Panc1 (cell line): ENCODE data around the gene FOXK2. TPM values are rescaled to one million over a fixed set of nuclear protein-coding genes. Genes with fewer than 3 reads are reported as not detected.

ENCODE experiments used
- ATAC-seq: fragments of 200-7000 bp; cut with Tn5 transposase; 2 replicates; pipeline ENCODE4 v1.9.1; 2020; ENCODE audit warnings: mild to moderate bottlenecking, moderate library complexity
- BruUV-seq: library from RNA; stranded (reverse); fragments of 400-500 nt; replicated peaks from 2 replicates; lab custom pipeline; 2021; lab: Mats Ljungman, UMichigan
- CTCF ChIA-PET: fragments of 300-600 bp; sonication (Branson Sonifier 250); formaldehyde crosslinking; loops from one replicate; lab custom pipeline; 2022; ENCODE audit warnings: antibody characterized with exemption; lab: Charles Lee
- POLR2A ChIA-PET: fragments of 300-600 bp; sonication (Branson Sonifier 250); formaldehyde crosslinking; loops from one replicate; lab custom pipeline; 2022; ENCODE audit warnings: antibody characterized with exemption; lab: Charles Lee
- DNase-seq: peaks from one replicate; pipeline ENCODE4 v3.0.0-alpha.2; 2010; ENCODE audit warnings: low read depth, low spot score
- H3K27ac ChIP-seq: 2 replicates; pipeline ENCODE4 v1.5.1; 2011; ENCODE audit warnings: mild to moderate bottlenecking, low read length, inconsistent platforms
- H3K27me3 ChIP-seq: fragments of 200-500 bp; sonication (Bioruptor generic); 2 replicates; pipeline ENCODE4 v1.6.0; 2014; ENCODE audit warnings: low read length, inconsistent platforms; ENCODE audit not compliant: control insufficient read depth, insufficient read depth
- H3K36me3 ChIP-seq: fragments of 200-500 bp; sonication (Bioruptor generic); 2 replicates; pipeline ENCODE4 v1.5.1; 2014; ENCODE audit warnings: inconsistent platforms, mild to moderate bottlenecking, low read length, moderate library complexity; ENCODE audit not compliant: control insufficient read depth, insufficient read depth
- H3K4me1 ChIP-seq: 2 replicates; pipeline ENCODE4 v1.5.1; 2011; ENCODE audit warnings: inconsistent platforms, mild to moderate bottlenecking, low read length, moderate library complexity; ENCODE audit not compliant: control insufficient read depth, insufficient read depth
- H3K4me3 ChIP-seq, 2 experiments: 2 replicates each; pipeline ENCODE4 v1.5.1; 2011 to 2012; ENCODE audit warnings: low read depth in 2 of 2, low read length in 2 of 2, mild to moderate bottlenecking in 2 of 2, inconsistent platforms in 1 of 2, moderate library complexity in 1 of 2
- H3K9me3 ChIP-seq: fragments of 200-500 bp; sonication (Bioruptor generic); 2 replicates; pipeline ENCODE4 v1.5.1; 2014; ENCODE audit warnings: low read depth, mild to moderate bottlenecking, inconsistent platforms, low read length, moderate library complexity; ENCODE audit not compliant: control insufficient read depth, insufficient read depth
- POLR2AphosphoS5 ChIP-seq: IDR thresholded peaks from 2 replicates; pipeline ENCODE4 v1.6.1; 2012; ENCODE audit warnings: mild to moderate bottlenecking, low read depth, low read length, moderate library complexity
- SIN3A ChIP-seq: IDR thresholded peaks from 2 replicates; pipeline ENCODE4 v1.6.1; 2012; ENCODE audit warnings: low read depth, mild to moderate bottlenecking, low read length, moderate library complexity, borderline replicate concordance; ENCODE audit not compliant: insufficient read depth
- TCF7L2 ChIP-seq: IDR thresholded peaks from 2 replicates; pipeline ENCODE4 v1.6.1; 2011; ENCODE audit warnings: mild to moderate bottlenecking, low read depth, low read length, inconsistent platforms
- in situ Hi-C: cut with HindIII; loops from 2 replicates; pipeline ENCODE4 v1.10.0; 2016; ENCODE audit warnings: low sequenced_read_pairs, low pct_unique_long_range_greater_than_20kb
- intact Hi-C: fragments of 100-400 bp; cut with micrococcal nuclease; formaldehyde crosslinking; loops from one replicate; pipeline ENCODE4 v1.10.0; 2022; ENCODE audit not compliant: unreplicated experiment
- total RNA-seq: library from RNA; stranded (reverse); gene quantifications from one replicate; pipeline ENCODE4 v1.2.1, GENCODE V29; 2021; ENCODE audit not compliant: unreplicated experiment
- TF ChIP-seq, protein P1 (sequence below), 2 experiments: IDR thresholded peaks; 2 replicates each; pipeline ENCODE4 v1.6.1; 2011 to 2012; ENCODE audit warnings: low read depth in 2 of 2, control low read depth in 1 of 2, low read length in 1 of 2, mild to moderate bottlenecking in 1 of 2, moderate library complexity in 1 of 2; ENCODE audit not compliant: insufficient read depth in 1 of 2
- TF ChIP-seq, protein P2 (sequence below): fragments of 450-650 bp; IDR thresholded peaks from 2 replicates; pipeline ENCODE4 v1.5.1; 2017; ENCODE audit warnings: mild to moderate bottlenecking

Gene FOXK2
- total RNA-seq, 1 experiment from 2014 or later, result 143 TPM

GRCh38 chr17:82596296-82596695 is 76.8 kb downstream of the FOXK2 start:
- Histone ChIP-seq H3K27ac (no peak overlapping the region), H3K4me1 (peaks cover 16% of the 10 kb centered on the region), H3K27me3 (no peaks in the 10 kb centered on the region), H3K9me3 (no peaks in the 10 kb centered on the region), H3K36me3 (peaks cover 4% of the 10 kb centered on the region; the same call in 1 of the 2 replicates), H3K4me3 (no peak overlapping the region)
- intact Hi-C loops, result no loop called here
- ChIA-PET CTCF (no interaction called here), POLR2A (no interaction called here)
- no peak for DNase-seq
- TF ChIP-seq, protein P1, sequence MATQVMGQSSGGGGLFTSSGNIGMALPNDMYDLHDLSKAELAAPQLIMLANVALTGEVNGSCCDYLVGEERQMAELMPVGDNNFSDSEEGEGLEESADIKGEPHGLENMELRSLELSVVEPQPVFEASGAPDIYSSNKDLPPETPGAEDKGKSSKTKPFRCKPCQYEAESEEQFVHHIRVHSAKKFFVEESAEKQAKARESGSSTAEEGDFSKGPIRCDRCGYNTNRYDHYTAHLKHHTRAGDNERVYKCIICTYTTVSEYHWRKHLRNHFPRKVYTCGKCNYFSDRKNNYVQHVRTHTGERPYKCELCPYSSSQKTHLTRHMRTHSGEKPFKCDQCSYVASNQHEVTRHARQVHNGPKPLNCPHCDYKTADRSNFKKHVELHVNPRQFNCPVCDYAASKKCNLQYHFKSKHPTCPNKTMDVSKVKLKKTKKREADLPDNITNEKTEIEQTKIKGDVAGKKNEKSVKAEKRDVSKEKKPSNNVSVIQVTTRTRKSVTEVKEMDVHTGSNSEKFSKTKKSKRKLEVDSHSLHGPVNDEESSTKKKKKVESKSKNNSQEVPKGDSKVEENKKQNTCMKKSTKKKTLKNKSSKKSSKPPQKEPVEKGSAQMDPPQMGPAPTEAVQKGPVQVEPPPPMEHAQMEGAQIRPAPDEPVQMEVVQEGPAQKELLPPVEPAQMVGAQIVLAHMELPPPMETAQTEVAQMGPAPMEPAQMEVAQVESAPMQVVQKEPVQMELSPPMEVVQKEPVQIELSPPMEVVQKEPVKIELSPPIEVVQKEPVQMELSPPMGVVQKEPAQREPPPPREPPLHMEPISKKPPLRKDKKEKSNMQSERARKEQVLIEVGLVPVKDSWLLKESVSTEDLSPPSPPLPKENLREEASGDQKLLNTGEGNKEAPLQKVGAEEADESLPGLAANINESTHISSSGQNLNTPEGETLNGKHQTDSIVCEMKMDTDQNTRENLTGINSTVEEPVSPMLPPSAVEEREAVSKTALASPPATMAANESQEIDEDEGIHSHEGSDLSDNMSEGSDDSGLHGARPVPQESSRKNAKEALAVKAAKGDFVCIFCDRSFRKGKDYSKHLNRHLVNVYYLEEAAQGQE (IDR thresholded peaks at IDR 0.05; ENCODE audit: insufficient read depth in 1 of 2, low read depth in 2 of 2, low read length in 1 of 2), result no peak
- TF ChIP-seq TCF7L2, result no peak
- TF ChIP-seq, protein P2, sequence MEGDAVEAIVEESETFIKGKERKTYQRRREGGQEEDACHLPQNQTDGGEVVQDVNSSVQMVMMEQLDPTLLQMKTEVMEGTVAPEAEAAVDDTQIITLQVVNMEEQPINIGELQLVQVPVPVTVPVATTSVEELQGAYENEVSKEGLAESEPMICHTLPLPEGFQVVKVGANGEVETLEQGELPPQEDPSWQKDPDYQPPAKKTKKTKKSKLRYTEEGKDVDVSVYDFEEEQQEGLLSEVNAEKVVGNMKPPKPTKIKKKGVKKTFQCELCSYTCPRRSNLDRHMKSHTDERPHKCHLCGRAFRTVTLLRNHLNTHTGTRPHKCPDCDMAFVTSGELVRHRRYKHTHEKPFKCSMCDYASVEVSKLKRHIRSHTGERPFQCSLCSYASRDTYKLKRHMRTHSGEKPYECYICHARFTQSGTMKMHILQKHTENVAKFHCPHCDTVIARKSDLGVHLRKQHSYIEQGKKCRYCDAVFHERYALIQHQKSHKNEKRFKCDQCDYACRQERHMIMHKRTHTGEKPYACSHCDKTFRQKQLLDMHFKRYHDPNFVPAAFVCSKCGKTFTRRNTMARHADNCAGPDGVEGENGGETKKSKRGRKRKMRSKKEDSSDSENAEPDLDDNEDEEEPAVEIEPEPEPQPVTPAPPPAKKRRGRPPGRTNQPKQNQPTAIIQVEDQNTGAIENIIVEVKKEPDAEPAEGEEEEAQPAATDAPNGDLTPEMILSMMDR, result no peak
- TF ChIP-seq SIN3A, result no peak
- no peak for TF ChIP-seq POLR2AphosphoS5
- in situ Hi-C loops, result no loop called here
- ATAC-seq, result no peak
- no TSS peak for BruUV-seq

DNA sequence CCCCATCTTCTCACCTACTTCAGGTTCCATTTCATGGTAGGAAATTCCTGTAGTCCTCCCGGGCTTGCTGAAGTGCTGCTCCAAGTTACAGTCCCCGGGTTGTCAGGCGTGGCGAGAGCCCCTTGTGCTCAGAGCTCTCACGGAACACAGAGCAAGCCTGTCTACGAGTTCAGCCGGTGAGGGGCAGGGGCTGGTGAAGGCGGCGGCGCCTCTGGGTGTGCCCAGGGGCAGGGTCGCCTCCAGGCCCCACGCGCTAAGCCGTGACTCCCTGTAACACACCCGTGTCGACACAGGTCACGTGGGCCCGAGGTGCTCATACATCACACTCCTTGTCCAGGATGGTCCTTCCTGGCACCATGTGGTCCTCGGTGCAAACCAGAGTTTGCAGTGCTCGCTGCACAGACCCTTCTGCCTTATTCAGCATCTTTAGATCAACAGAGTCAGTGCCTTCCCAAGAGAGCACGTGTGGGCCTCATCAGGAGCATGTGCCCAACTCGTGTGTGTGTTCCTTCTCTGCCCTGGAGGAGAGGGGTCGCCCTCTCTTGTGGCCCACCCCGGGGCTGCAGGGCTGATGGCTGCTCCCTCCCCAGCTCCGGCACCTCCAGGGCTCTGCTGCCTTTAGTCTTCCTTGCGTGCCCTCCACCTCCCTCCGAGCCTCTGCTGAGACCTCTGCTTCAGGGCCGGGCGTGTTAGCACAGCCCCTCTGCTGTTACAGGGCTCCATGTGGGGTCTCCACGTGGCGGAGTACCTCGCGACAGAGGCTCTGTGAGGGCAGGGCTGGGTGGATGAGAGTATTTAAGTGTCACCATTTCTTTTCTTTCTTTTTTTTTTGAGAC is 77.5 kb downstream of the FOXK2 start:
- CTCF ChIA-PET, result no interaction called here
- intact Hi-C loops, result no loop called here

More for the DNA sequence above, 77.5 kb downstream of the FOXK2 start:
- DNase-seq (no peak), ATAC-seq (no peak)
- Histone ChIP-seq H3K27ac (no peak overlapping the region), H3K9me3 (no peaks in the 10 kb centered on the region), H3K36me3 (peaks cover 8% of the 10 kb centered on the region), H3K27me3 (no peaks in the 10 kb centered on the region), H3K4me1 (peaks cover 11% of the 10 kb centered on the region), H3K4me3 (no peak overlapping the region)
- TF ChIP-seq, protein P2, result no peak
- TF ChIP-seq TCF7L2 (no peak), SIN3A (no peak)
- no TSS peak for BruUV-seq
- in situ Hi-C loops, result no loop called here
- POLR2A ChIA-PET, result no interaction called here
